ENCODE data around the gene FOLR2.

FOLR2 gene

DNA sequence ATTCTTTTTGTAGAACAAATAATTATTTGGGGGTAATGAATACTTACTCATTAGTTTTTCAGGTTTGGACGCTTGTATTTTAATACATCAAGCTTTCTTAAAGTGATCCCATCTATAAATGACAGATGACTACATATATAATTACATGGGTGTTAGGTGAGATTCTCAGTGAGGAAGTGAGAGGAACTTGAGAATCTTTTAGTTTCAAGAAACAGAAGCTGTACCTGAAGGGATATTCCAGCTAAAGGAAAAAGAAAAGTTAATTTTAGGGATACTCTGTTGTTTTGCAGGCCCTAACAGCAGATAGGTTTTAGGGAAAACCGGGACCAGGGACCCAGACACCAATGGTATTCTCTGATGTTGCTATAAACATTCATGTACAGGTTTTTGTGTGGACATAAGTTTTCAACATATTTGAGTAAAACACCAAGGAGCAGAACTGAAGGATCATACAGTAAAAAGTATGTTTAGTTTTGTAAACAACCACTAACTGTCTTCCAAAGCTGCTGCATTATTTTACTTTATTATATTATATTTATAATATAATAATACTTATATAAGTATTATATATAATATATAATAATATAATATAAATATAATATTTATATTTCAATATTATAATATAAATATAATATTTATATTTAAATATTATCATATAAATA is 51.5 kb downstream of the FOLR2 start:
- DNase-seq (ENCODE audit: low spot score): no peak

Data from ecto neural progenitor cell (in vitro differentiated cells).